HG02973 (cell line): ENCODE measurements around the gene GPR132.
"Not testable (repeated sequence)": the region's sequence is repeated elsewhere in the genome, so short reads cannot be mapped to it uniquely, and the experiment has no call there.

Experiments
- ATAC-seq: cut with Tn5 transposase; IDR thresholded peaks from one replicate; pipeline ENCODE4 v1.9.1; 2021; ENCODE audit warnings: moderate library complexity; ENCODE audit not compliant: unreplicated experiment

The GPR132 gene

DNA sequence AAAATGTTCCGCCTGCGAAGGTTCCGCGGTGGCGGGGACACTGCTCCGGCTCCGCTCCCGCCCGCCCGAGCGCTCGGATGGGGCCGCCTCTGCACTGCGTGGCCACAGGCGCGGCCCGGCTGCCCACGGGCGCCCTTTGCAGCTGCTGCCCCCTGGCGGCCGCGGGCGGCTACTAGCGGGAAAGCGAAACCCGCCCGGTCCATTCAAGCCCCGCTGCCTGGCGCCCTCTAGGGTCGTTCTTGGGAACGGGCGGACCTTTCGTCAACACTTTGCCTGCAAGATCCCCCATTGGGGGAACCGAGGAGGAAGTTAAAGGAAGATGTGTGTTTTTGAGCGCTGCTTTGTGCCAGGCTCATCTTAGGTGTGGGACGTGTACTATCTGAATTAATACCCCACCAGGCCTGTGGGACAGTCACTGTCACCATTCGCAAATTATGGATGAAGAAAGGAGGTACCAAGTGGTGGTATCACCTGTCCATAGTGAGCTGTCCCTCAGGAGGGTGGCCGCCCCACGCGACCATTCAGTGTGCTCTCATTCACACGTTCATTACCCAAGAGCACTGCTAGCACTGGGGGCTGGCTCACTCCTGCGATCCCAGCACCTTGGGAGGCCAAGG, 19.4 kb downstream of the GPR132 start:
- ATAC-seq = peak; percentile 62

DNA sequence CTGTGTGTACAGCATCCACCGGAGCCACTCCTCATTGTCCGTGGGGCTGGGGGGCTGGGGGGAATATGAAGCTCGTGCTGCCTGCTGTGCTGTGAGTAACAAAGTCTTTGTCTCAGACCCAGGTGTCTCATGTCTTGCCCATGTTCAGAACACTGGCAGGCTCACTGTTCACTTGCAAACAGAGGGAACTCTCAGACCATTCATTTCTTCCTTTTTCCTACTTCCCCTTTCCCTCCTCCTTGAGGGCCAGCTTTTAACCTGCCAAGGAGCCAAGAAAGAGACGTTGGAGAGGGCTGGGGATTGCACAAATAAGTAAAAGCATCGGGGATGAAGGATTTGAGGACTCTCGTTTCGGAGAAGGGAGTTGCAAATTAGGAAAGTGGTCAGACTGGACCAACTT, 21.6 kb downstream of the GPR132 start:
- no peak for ATAC-seq

DNA sequence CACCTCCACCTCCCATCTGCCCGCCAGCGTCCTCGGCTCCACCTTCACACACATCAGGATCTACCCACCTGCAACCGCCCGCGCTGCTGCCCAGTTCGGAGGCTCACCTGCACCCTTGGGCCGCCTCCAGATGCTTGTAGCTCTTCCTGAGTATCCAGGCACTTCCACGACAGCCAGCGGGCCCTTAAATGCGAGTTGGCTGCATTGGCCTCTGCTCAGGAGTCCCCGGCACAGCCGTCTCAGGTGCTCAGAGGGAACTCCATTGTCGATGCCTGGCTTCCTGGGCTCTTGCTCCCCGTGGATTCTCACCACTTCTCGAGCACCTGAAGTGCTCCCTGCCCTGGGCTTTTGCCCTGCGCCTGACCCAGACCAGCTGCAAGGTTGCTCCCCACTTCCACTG, 22.4 kb downstream of the GPR132 start:
- no peak for ATAC-seq

DNA sequence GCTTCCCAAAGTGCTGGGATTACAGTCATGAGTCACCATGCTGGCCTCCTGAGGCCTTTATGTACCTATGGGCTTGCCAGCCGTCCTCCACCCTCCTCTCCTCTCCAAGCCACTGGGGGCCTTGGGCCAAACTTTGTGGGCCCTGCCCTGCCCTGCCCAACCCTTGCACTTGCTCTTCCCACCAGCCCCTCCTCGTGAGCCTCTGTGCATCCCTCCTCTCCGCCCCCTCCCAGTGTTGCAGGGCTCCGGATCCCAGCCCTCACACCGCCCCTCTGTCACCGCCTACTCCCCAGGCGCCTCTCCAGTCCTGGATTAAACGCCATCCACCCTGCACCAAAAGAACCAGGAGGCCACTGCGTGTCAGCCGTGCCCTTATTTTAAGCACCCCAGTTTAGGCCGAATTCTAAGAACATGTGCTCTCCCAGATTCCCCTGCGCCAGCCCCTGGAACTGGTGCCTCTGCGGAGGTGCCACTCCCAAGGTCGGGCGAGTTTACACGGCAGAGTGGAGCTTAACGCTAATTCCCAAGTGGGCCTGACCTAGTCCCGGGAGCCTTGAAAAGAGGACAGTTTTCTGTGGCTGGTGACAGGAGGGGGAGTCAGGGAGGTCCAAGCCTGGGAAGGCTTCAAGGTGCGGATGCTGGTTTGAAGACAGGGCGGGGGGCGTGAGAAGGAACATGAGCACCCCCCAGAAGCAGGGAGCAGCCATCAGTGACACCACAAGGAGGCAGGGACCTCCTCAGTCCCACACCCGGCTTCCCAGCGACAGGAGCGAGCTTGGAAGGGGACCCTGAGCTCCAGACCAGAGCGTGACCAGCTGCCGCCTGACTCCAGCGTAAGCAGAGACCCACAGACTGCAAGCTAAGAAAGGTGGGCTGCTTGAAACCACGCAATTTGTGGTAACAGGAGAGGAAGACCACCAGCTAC, 23.1 kb downstream of the GPR132 start:
- ATAC-seq = no peak

DNA sequence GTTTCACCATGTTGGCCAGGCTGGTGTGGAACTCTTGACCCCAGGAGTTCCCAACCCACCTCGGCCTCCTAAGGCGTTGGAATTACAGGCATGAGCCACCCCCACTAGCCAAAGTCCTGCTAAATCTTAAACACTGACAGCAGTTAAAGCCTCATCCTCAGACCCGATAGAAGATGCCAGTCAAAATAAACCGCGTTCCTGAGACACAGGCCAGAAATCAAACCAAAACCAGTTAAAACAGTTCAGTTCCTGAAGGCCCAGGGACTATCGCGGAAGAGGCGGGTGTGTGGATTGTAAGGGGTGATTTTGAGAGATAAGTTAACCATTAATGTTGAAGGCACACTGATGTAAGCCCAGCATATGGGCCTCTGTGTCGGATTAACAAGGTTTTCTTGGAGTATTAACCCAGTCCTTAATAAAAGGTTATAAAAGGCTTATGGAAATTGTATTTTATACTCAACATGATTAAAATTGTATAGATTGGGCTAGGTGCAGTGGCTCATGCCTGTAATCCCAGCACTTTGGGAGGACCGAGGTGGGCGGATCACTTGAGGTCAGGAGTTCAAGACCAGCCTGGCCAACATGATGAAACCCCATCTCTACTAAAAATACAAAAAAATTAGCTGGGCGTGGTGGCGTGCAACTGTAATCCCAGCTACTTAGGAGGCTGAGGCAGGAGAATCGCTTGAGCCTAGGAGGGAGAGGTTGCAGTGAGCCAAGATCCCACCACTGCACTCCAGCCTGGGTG, 25.6 kb downstream of the GPR132 start:
- ATAC-seq = no peak

DNA sequence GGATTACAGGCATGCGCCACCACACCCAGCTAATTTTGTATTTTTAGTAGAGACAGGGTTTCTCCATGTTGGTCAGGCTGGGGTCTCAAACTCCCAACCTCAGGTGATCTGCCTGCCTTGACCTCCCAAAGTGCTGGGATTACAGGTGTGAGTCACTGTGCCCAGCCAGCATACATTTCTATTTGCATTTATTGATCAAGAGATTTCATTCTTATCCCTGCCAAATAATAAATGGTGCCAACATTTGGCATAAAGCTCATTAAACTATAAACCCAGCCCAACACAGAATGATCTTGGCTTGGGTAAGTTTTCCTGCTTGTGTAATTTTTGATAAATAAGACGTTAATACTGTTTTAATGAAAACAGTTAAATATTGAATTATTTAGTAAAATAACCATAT, 29.6 kb downstream of the GPR132 start:
- not testable (repeated sequence) for ATAC-seq

DNA sequence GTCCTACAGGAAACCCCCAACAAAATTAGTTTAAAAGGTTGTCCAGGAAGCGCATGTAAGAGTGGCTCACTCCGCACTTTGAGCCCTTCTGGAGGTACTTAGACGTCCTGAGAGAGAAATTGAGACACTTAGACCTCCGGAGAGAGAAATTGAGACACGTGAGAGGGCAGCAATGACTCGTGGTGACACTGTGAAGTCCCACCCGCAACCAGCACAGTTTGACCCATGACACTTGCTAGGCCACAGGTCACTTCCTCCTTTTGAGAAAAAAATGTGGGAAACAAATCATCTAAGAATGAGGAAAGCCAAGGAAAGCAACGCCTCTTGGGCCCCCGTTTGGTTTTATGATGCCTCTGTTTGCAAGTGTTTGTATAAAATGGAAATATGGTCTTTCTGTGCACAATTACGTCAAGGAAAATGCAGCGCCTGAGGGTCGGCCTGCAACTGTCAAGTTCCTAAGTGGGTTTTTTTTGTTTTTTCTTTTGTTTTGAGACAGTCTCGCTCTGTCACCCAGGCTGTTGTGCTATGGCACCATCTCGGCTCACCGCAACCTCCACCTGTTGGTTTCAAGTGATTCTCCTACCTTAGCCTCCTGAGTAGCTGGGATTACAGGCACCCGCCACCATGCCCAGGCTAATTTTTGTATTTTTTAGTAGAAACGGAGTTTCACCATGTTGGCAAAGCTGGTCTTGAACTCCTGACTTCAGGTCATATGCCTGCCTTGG, 30.8 kb downstream of the GPR132 start:
- no peak for ATAC-seq

DNA sequence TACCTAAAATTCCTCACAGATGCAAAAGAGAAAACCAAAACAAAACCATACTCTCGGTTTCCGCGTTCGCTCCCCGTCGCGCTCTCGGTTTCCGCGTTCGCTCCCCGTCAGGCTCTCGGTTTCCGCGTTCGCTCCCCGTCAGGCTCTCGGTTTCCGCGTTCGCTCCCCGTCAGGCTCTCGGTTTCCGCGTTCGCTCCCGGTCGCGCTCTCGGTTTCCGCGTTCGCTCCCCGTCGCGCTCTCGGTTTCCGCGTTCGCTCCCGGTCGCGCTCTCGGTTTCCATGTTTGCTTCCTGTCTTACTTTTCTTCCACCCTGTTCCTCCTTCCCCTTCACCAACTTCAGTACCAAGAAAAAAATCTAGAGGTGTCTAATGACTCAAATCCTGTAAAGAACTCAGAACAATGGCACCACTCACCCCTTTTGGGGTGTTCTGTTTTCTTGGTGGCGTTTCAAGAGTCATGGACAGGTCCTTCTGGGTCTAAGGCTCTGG, 31.8 kb downstream of the GPR132 start:
- ATAC-seq = not testable (repeated sequence)

DNA sequence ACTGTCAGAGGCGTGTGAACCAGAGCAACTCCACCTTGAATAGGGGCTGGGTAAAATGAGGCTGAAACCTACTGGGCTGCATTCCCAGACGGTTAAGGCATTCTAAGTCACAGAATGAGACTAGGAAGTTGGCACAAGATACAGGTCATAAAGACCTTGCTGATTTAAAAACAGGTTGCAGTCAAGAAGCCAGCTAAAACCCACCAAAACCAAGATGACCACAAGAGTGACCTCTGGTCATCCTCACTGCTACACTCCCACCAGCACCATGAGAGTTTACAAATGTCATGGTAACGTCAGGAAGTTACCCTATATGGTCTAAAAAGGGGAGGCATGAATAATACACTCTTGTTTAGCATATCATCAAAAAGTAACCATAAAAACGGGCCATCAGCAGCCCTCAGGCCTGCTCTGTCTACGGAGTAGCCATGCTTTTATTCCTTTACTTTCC, 32.8 kb downstream of the GPR132 start:
- ATAC-seq = not testable (repeated sequence)

DNA sequence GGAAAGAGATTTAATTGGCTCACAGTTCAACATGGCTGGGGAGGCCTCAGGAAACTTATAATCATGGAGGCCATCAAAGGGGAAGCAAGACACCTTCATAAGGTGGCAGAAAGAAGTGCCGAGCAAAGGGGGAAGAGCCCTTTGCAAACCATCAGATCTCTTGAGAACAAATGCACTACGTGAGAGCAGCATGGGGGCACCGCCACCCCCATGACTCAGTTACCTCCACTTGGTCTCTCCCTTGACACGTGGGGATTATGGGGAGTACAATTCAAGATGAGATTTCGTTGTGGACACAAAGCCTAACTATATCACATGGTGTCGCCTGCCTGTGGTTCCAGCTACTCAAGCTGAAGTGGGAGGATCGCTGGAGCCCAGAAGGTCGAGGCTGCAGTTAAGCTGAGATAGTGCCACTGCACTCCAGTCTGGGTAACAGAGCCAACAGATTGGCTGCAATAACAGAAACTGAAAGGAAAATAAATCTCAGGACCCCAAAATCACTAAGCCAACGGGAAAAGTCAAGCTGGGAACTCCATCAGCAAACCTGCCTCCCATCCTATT, 34.3 kb downstream of the GPR132 start:
- ATAC-seq = no peak

DNA sequence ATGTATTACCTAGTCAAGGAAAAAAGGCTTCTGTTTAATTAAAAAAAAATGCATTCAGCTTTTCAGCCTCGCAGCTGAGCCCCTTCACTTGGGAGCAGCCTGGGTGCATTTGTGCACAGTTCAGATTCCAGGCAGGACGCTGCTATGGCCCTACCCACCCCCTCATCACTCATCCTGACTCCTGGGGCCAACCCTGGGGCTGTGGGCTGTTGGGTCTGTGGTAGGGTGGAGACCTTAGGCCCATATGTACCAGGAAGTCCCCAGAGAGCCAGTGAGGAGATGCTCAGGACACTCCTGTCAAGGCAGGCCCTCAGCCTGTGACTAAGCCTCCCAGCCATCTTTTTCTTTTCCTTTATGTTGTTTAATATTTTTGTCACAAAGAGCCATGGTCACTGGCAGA, 35.0 kb downstream of the GPR132 start:
- ATAC-seq = no peak

DNA sequence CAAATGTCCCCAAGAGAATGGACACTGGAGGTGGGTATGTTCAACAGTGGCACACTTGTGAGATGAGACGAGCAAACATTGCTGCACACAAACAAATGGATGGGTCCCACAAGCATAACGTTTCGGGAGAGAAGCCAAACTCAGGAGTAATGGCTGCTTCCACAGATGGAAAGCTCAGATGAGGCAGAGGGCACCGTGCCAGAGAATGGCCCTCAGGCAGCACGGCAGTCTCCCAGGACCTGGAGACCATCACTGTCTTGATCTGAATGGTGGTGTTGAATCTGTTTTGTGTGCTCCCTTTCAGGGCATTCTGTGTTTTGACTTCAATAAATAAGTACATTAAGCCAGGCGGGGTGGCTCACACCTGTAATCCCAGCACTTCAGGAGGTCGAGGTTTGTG, 35.8 kb downstream of the GPR132 start:
- no peak for ATAC-seq

DNA sequence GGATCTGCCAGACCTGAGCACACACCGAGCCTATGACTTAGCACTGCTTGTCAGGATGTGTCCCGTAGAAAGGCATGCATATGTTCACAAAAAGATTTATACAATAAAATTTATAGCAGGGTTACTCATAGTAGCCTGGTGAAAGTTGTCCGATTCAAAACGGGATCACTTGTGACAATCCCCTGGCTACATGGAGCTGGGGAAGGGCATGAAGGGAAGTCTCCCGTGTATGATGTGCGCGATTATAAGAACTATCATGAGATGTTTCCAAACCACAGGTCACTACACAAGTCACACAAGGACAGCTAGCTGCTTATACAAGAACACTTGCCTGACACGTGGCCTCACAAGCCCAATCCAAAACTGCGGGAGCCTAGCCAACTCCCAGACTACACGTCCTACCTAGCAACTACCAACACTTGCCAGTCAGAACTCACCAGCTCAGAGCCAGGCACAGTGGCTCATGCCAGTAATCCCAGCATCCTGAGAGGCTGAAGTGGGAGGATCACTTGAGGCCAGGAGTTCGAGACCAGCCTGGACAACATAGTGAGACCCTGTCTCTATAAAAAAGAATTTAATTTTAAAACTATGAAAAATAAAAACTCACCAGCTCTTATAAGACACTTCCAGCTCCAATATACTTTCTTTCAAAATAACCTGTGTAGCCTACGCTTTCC, 36.8 kb downstream of the GPR132 start:
- ATAC-seq = no peak

DNA sequence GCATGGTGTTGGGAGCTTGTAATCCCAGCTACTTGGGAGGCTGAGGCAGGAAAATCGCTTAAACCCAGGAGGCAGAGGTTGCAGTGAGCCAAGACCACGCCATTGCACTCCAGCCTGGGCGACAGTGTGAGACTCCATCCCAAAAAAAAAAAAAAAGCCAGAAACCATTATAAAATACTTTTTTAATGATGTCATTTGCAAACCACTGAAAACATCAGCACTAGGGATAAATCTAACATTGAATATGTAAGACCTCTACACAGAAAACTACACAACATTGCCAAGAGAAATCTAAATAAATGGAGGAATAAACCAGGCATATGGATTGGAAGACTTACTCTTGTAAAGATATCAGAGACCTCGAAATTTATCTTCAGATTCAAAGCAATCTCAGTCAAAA, 37.5 kb downstream of the GPR132 start:
- not testable (repeated sequence) for ATAC-seq

DNA sequence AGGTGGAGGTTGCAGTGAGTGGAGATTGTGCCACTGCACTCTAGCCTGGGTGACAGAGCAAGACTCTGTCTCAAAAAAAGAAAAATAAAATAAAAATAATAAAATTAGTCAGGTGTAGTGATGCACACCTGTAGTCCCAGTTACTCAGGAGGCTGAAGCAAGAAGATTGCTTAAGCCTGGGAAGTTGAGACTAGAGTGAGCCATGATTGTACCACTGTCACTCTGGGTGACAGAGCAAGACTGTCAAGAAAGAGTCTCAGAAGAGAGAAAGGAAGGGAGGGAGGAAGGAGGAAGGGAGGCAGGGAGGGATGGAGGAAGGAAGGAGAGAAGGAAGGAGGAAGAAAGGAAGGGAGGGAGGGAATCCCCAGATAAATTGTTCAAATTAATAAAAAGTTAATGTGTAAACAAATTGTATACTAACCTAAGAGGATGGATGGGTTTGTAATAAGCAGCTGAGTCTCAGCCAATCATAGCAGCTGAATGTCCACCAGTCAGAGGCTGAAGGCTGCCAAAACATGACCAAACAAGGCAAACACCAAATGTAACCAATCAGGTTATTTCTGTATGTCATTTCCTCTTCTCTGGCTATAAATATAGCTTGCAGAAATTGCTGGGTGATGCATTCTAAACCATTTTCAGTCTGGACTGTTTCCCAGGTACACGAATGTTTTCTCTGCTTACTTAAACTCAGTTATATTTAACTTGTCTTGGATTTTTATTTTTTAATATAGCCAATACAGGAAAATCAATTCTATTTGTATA, 38.2 kb downstream of the GPR132 start:
- no peak for ATAC-seq

DNA sequence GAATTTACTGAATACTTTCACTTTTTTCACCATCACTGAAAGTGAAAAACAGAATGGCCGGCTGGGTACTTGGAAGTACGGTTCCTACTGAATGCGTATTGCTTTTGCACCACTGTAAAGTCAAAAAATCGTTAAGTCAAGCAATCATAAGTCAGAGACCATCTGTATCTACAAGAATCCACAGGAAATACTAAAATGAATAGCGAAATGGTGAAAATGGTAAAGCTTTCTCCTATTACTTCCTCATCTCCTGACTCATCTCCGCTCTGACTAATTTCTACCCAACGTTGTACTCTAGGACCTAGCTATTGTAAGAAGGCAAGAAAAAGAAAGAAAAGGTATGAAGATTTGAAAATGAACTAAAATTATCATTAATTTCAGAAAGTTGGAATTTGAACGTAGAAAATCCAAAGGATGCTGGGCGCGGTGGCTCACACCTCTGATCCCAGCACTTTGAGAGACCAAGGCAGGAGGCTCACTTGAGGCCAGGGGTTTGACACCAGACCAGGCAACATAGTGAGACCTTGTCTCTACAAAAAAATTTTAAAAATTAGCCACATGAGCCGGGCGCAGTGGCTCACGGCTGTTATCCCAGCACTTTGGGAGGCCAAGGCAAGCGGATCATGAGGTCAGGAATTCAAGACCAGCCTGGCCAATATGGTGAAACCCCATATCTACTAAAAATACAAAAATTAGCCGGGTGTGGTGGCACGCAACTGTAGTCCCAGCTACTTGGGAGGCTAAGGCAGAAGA, 39.0 kb downstream of the GPR132 start:
- ATAC-seq = no peak

DNA sequence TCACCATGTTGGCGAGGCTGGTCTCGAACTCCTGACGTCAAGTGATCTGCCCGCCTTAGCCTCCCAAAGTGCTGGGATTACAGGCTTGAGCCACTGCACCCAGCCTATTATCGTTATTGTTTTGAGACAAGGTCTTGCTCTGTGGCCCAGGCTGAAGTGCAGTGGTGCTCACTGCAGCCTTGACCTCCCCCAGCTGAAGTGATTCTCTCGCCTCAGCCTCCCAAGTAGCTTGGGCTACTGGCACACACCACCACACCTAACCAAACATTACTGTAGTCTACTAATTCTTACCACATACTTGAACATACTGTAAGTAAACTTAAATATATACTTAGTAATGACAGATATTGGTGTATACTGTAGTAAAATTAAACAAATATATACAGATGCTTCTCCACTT, 39.8 kb downstream of the GPR132 start:
- ATAC-seq = no peak

DNA sequence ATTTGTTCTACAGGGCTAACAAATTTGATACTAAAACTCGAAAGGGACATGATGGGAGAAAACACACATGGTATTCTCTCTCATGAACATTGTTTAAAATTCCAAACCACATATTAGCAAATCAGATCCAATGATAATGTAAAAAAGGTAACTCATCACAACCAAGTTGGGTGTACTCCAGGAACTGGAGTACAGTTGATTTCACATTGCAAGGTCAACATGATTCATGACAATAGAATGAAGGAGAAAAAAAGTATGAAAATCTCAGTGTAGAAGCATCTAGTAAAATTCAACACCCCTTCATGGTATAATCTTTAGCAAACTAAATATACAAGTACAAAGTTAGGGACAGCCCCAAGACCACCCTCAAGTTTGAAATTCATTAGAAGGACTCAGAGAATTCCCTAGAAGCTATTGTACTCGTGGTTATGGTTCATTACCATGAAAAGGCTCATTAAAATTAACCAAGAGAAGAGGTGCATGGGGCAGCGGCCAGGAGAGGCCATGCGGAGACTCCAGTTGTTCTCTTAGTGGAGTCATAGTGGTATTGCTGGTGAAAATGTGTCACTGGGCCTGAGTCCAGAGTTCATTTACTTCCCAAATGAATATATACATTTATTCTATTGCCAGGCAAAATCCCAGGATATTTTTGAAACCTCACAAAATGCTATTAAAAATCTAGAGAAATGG, 41.3 kb downstream of the GPR132 start:
- ATAC-seq = no peak
